Measurements from ENCODE around the gene KIF21A. TPM values are rescaled to one million over a fixed set of nuclear protein-coding genes. Genes with fewer than 3 reads are reported as not detected.

Gene KIF21A
- total and polyA plus RNA-seq, 12 donors = 5.8 to 29.7 (median 11.0) TPM

GRCh38 chr12:39341761-39342160 lies 101.2 kb downstream of the KIF21A start:
- Histone ChIP-seq H3K4me1 (replicated peaks in 1 of 2) (peaks cover 4 to 23% of the 10 kb centered on the region in 2 donors), H3K36me3 (replicated peaks in 1 of 2) (no peaks in the 10 kb centered on the region), H3K4me3 (no peak overlapping the region), H3K27ac (peak overlapping the region in 1 of 5 donors; percentile 18), H3K27me3 (no peaks in the 10 kb centered on the region), H3K9me3 (replicated peaks in 1 of 3) (peaks cover 0 to 2% (median 0%) of the 10 kb centered on the region in 3 donors)
- intact Hi-C loops (cut with DNase I) = no loop called here
- DNase-seq = no peak
- 88 to 100% (median 98%) methylated on average over 1 of the region's 1 CpG for WGBS, 4 donors
- TF ChIP-seq CTCF (IDR thresholded peaks at IDR 0.05) = no peak
- TF ChIP-seq POLR2A (IDR thresholded peaks at IDR 0.05) = no peak

- Histone ChIP-seq H3K36me3 (replicated peaks in 1 of 2) (no peaks in the 10 kb centered on the region), H3K4me3 (no peak overlapping the region), H3K27me3 (no peaks in the 10 kb centered on the region), H3K27ac (peak overlapping the region in 1 of 5 donors; percentile 18), H3K9me3 (replicated peaks in 1 of 3) (no peaks in the 10 kb centered on the region), H3K4me1 (replicated peaks in 1 of 2) (peaks cover 4 to 17% of the 10 kb centered on the region in 2 donors)
- no peak for DNase-seq
- intact Hi-C loops (cut with DNase I) = no loop called here
- TF ChIP-seq POLR2A (IDR thresholded peaks at IDR 0.05) (no peak), CTCF (IDR thresholded peaks at IDR 0.05) (no peak)
Observed at GRCh38 chr12:39341179-39341578, 101.7 kb downstream of the KIF21A start.

DNA sequence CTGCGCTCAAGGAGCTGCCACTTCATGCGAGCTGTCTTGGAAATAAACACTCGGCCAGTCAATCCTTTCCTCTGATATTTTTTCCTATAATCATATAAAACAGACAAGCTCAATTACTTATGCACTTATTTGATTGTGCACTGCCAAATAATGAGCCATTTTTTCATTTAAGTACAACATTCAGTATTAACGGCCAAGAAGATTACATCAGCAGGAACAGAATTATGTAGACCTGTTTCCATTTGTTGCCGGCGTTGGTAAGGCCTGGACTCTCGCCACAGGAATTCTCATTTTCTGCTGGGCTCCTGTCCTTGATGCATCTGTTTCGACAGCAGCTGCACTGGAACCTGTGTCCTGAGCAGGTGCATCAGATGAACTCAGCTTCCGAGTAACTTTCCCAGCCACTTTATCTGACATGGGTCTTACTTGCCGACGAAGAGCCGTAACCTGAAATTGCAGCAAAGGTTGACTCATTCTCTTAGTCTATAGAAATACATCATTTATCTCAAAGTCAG lies 110.2 kb downstream of the KIF21A start:
- intact Hi-C loops (cut with DNase I) = no loop called here
- Histone ChIP-seq H3K27me3 (no peaks in the 10 kb centered on the region), H3K9me3 (replicated peaks in 1 of 3) (no peaks in the 10 kb centered on the region), H3K4me1 (replicated peaks in 1 of 2) (no peaks in the 10 kb centered on the region), H3K4me3 (no peak overlapping the region), H3K36me3 (replicated peaks in 1 of 2) (no peaks in the 10 kb centered on the region), H3K27ac (no peak overlapping the region)
- 86 to 93% (median 92%) methylated on average over 12 of the region's 12 CpGs for WGBS, 4 donors
- TF ChIP-seq CTCF (IDR thresholded peaks at IDR 0.05) (no peak), POLR2A (IDR thresholded peaks at IDR 0.05) (no peak)
- DNase-seq = peak in 1 of 7 donors; percentile 54

- no peak overlapping the region for H3K4me3 ChIP-seq
- TF ChIP-seq POLR2A (IDR thresholded peaks at IDR 0.05) = no peak
- no peak for TF ChIP-seq CTCF (IDR thresholded peaks at IDR 0.05)
- WGBS, 4 donors = 86 to 98% (median 93%) methylated on average over 2 of the region's 2 CpGs
- no peak overlapping the region for H3K27ac ChIP-seq
- H3K27me3 ChIP-seq = no peaks in the 10 kb centered on the region
- H3K4me1 ChIP-seq (replicated peaks in 1 of 2) = no peaks in the 10 kb centered on the region
- H3K9me3 ChIP-seq (replicated peaks in 1 of 3) = no peaks in the 10 kb centered on the region
- intact Hi-C loops (cut with DNase I) = no loop called here
- DNase-seq = no peak
- H3K36me3 ChIP-seq (replicated peaks in 1 of 2) = no peaks in the 10 kb centered on the region
Observed at GRCh38 chr12:39331539-39332261, 111.2 kb downstream of the KIF21A start.
